ENCODE data around the gene EPS8. TPM values are rescaled to one million over a fixed set of nuclear protein-coding genes. Genes with fewer than 3 reads are reported as not detected.

EPS8 gene
- polyA plus RNA-seq, 1 of the 3 experiments (the other 2 are of a cell fraction), result 19.8 TPM

GRCh38 chr12:15693228-15693911 lies 95.8 kb downstream of the EPS8 start:
- no peaks in the 10 kb centered on the region for H3K36me3 ChIP-seq (replicated peaks in 1 of 2; ENCODE audit: control insufficient read depth in 1 of 2, insufficient read depth in 2 of 2, low read length in 1 of 2)
- no peaks in the 10 kb centered on the region for H3K9me3 ChIP-seq
- H2AFZ ChIP-seq (ENCODE audit: low read depth), result no peak overlapping the region
- peaks cover 58% of the 10 kb centered on the region for H3K79me2 ChIP-seq (ENCODE audit: insufficient read depth)
- no peak overlapping the region for H3K4me2 ChIP-seq
- peak overlapping the region in 1 of 2 experiments; percentile 25; a peak in 2 of 4 replicates for H3K27ac ChIP-seq (ENCODE audit: low read depth in 2 of 2, low read length in 1 of 2)
- no peak for DNase-seq
- ChIA-PET POLR2A (no interaction called here), CTCF (no interaction called here)
- WGBS (ENCODE audit: low lambda C conversion rate), result 77% methylated on average over 2 of the region's 2 CpGs
- H3F3A ChIP-seq (replicated peaks; ENCODE audit: insufficient read depth), result peaks cover 14% of the 10 kb centered on the region
- H3K4me1 ChIP-seq (ENCODE audit: control insufficient read depth in 1 of 2, insufficient read depth in 2 of 2, low read depth in 1 of 2, low read length in 1 of 2), result 0 out of 4 replicates have a peak, but pooled peaks cover 0 to 10% of the 10 kb centered on the region in 2 experiments
- no peaks in the 10 kb centered on the region for H3K27me3 ChIP-seq (ENCODE audit: insufficient read depth)
- H3K9ac ChIP-seq, result no peak overlapping the region
- no peaks in the 10 kb centered on the region for H3K9me2 ChIP-seq
- TF ChIP-seq RCOR1 (IDR thresholded peaks at IDR 0.05; ENCODE audit: low read length), result no peak
- H4K20me1 ChIP-seq (ENCODE audit: insufficient read depth), result no peaks in the 10 kb centered on the region
- H3K4me3 ChIP-seq (ENCODE audit: low read depth in 2 of 2, low read length in 1 of 2), result no peak overlapping the region

GRCh38 chr12:15691388-15691787 lies 97.8 kb downstream of the EPS8 start:
- POLR2A ChIA-PET, result no interaction called here
- CTCF ChIA-PET, result no interaction called here

More at GRCh38 chr12:15691388-15691787, 97.8 kb downstream of the EPS8 start:
- Histone ChIP-seq H3K79me2 (ENCODE audit: insufficient read depth) (peaks cover 56% of the 10 kb centered on the region), H3K4me3 (ENCODE audit: low read depth in 2 of 2, low read length in 1 of 2) (no peak overlapping the region), H3K9ac (no peak overlapping the region), H2AFZ (ENCODE audit: low read depth) (no peak overlapping the region), H3K9me3 (no peaks in the 10 kb centered on the region), H3K27me3 (ENCODE audit: insufficient read depth) (no peaks in the 10 kb centered on the region), H3K36me3 (replicated peaks in 1 of 2; ENCODE audit: control insufficient read depth in 1 of 2, insufficient read depth in 2 of 2, low read length in 1 of 2) (no peaks in the 10 kb centered on the region), H3F3A (replicated peaks; ENCODE audit: insufficient read depth) (peaks cover 14% of the 10 kb centered on the region), H3K4me2 (no peak overlapping the region), H3K27ac (ENCODE audit: low read depth in 2 of 2, low read length in 1 of 2) (peak overlapping the region in 1 of 2 experiments; percentile 25; a peak in 1 of 4 replicates), H4K20me1 (ENCODE audit: insufficient read depth) (no peaks in the 10 kb centered on the region), H3K9me2 (no peaks in the 10 kb centered on the region), H3K4me1 (ENCODE audit: control insufficient read depth in 1 of 2, insufficient read depth in 2 of 2, low read depth in 1 of 2, low read length in 1 of 2) (0 out of 4 replicates have a peak, but pooled peaks cover 0 to 10% of the 10 kb centered on the region in 2 experiments)
- DNase-seq, result no peak
- WGBS (ENCODE audit: low lambda C conversion rate), result 85% methylated on average over 4 of the region's 4 CpGs
- TF ChIP-seq SIN3A (IDR thresholded peaks at IDR 0.05; ENCODE audit: borderline replicate concordance, low read depth, low read length), result no peak
- no peak for TF ChIP-seq RFX5 (IDR thresholded peaks at IDR 0.05; ENCODE audit: low read length)
- no peak for TF ChIP-seq EZH2phosphoT487 (IDR thresholded peaks at IDR 0.05; ENCODE audit: borderline replicate concordance, low read depth)
- no peak for TF ChIP-seq USF1 (IDR thresholded peaks at IDR 0.05; ENCODE audit: borderline replicate concordance, low read depth)
- TF ChIP-seq RXRA (IDR thresholded peaks at IDR 0.05; ENCODE audit: borderline replicate concordance, low read depth), result no peak
- no peak for TF ChIP-seq MXI1 (IDR thresholded peaks at IDR 0.05; ENCODE audit: low read depth, low read length)
- TF ChIP-seq TEAD4 (IDR thresholded peaks at IDR 0.05; ENCODE audit: borderline replicate concordance, insufficient read depth), result no peak
- TF ChIP-seq FOXJ3 (CRISPR knock-in tag; IDR thresholded peaks at IDR 0.05), result no peak
- TF ChIP-seq MEF2A (IDR thresholded peaks at IDR 0.05; ENCODE audit: borderline replicate concordance, low read depth), result no peak
- no peak for TF ChIP-seq ZBTB33 (IDR thresholded peaks at IDR 0.05; ENCODE audit: borderline replicate concordance, low read depth)
- TF ChIP-seq FOSL2 (IDR thresholded peaks at IDR 0.05; ENCODE audit: borderline replicate concordance, low read depth), result no peak

Data from SK-N-SH (cell line).